ENCODE data around the gene CAPN14.

- no peak for TF ChIP-seq LEF1 (IDR thresholded peaks at IDR 0.05; ENCODE audit: borderline replicate concordance)
- no peak for TF ChIP-seq FOXK2 (IDR thresholded peaks at IDR 0.05)
- TF ChIP-seq SP1 (IDR thresholded peaks at IDR 0.05) = no peak
- no peak for TF ChIP-seq PKNOX1 (IDR thresholded peaks at IDR 0.05)
- no peak for TF ChIP-seq FOXM1 (IDR thresholded peaks at IDR 0.05; ENCODE audit: borderline replicate concordance)
These were observed 2.8 kb downstream of the CAPN14 start for GRCh38 chr2:31214444-31214915.
